ENCODE results near the gene RANBP3L.

DNA sequence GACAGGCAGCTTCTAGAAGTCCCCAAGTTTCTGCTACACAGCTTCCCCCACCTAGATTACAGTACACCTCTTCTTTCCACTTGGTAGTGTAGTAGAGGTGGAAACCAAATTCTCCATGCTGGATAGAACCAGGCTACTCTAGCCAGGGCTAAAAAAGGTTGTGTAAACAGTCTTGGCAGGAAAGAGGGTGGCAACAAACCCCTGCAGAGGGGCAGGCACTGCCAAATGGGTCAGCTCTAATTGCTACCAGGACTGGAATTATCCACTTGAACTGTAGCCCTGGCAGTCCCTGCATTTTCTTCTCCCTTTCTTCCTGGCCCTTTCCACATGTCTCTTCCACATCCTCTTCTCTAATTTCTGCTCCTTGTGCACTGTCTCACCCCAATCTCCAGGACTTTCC lies 24.8 kb downstream of the RANBP3L start:
- no peak for TF ChIP-seq POLR2A (IDR thresholded peaks at IDR 0.05; ENCODE audit: low read depth, low read length)
- no peak for TF ChIP-seq POLR2AphosphoS5 (IDR thresholded peaks at IDR 0.05; ENCODE audit: low read depth, low read length)
- TF ChIP-seq TAF1 (IDR thresholded peaks at IDR 0.05; ENCODE audit: low read depth, low read length), result no peak
- TF ChIP-seq POU2F2 (IDR thresholded peaks at IDR 0.05; ENCODE audit: low read depth, low read length), result no peak
- no peak for TF ChIP-seq SPI1 (IDR thresholded peaks at IDR 0.05; ENCODE audit: low read depth, low read length)

All from GM12891 (cell line).